NCI-H69 (cell line): Measurements from ENCODE around the gene MSRB3.
"Not testable (repeated sequence)": the region's sequence is repeated elsewhere in the genome, so short reads cannot be mapped to it uniquely, and the experiment has no call there.

Source experiments
- DNase-seq: peaks from one replicate; lab custom pipeline; 2025; lab: John Stamatoyannopoulos, UW

The MSRB3 gene

GRCh38 chr12:65458718-65459117 is 180.2 kb downstream of the MSRB3 start:
- no peak for DNase-seq

- DNase-seq = no peak
Measured at GRCh38 chr12:65459545-65459944, 181.1 kb downstream of the MSRB3 start.

- DNase-seq = no peak
Measured at GRCh38 chr12:65460063-65460462, 181.6 kb downstream of the MSRB3 start.

- DNase-seq = no peak
Measured at GRCh38 chr12:65461017-65461416, 182.5 kb downstream of the MSRB3 start.

GRCh38 chr12:65462484-65462883 is 184.0 kb downstream of the MSRB3 start:
- DNase-seq = no peak

GRCh38 chr12:65463082-65463481 is 184.6 kb downstream of the MSRB3 start:
- DNase-seq = no peak

- no peak for DNase-seq
Measured at GRCh38 chr12:65463611-65464010, 185.1 kb downstream of the MSRB3 start.

- DNase-seq = no peak
Measured at GRCh38 chr12:65464930-65465329, 186.4 kb downstream of the MSRB3 start.

GRCh38 chr12:65465766-65466547 is 187.5 kb downstream of the MSRB3 start:
- no peak for DNase-seq

GRCh38 chr12:65466911-65467310 is 188.4 kb downstream of the MSRB3 start:
- DNase-seq = no peak

- no peak for DNase-seq
Measured at GRCh38 chr12:65470256-65470655, 191.8 kb downstream of the MSRB3 start.

- no peak for DNase-seq
Measured at GRCh38 chr12:65472079-65472478, 193.6 kb downstream of the MSRB3 start.

GRCh38 chr12:65474831-65475230 is 196.3 kb downstream of the MSRB3 start:
- no peak for DNase-seq

- no peak for DNase-seq
Measured at GRCh38 chr12:65477721-65478120, 199.2 kb downstream of the MSRB3 start.

- DNase-seq = not testable (repeated sequence)
Measured at GRCh38 chr12:65483891-65484516, 205.5 kb downstream of the MSRB3 start.

GRCh38 chr12:65488197-65488596 is 209.7 kb downstream of the MSRB3 start:
- no peak for DNase-seq

GRCh38 chr12:65490250-65490649 is 211.8 kb downstream of the MSRB3 start:
- no peak for DNase-seq

GRCh38 chr12:65492998-65493912 is 214.8 kb downstream of the MSRB3 start:
- DNase-seq = no peak

- DNase-seq = no peak
Measured at GRCh38 chr12:65493913-65494245, 215.4 kb downstream of the MSRB3 start.

GRCh38 chr12:65494537-65494936 is 216.1 kb downstream of the MSRB3 start:
- DNase-seq = no peak

GRCh38 chr12:65495233-65495632 is 216.8 kb downstream of the MSRB3 start:
- DNase-seq = no peak

- DNase-seq = no peak
Measured at GRCh38 chr12:65496617-65497016, 218.1 kb downstream of the MSRB3 start.

- DNase-seq = no peak
Measured at GRCh38 chr12:65497660-65498059, 219.2 kb downstream of the MSRB3 start.
